DOHH2 (cell line): ENCODE data around the gene MYO1C.

Experiments
- H3F3A ChIP-seq: fragments of 200-600 bp; sonication (generic), shearing (Covaris generic); 2 replicates; pipeline ENCODE4 v1.6.0; 2016; ENCODE audit warnings: antibody characterized with exemption, mild to moderate bottlenecking; ENCODE audit not compliant: control insufficient read depth, insufficient read depth
- H3K27ac ChIP-seq: fragments of 200-600 bp; sonication (generic); 2 replicates; pipeline ENCODE4 v1.5.1; 2014; ENCODE audit warnings: low read depth, mild to moderate bottlenecking, low read length, moderate library complexity
- H3K27me3 ChIP-seq: fragments of 200-600 bp; sonication (generic); 2 replicates; pipeline ENCODE4 v1.6.1; 2014; ENCODE audit warnings: mild to moderate bottlenecking, low read length, mixed read lengths; ENCODE audit not compliant: control insufficient read depth
- H3K36me3 ChIP-seq: fragments of 200-600 bp; sonication (generic); 2 replicates; pipeline ENCODE4 v1.6.1; 2014; ENCODE audit warnings: mild to moderate bottlenecking, low read length, moderate library complexity, mixed read lengths; ENCODE audit not compliant: control insufficient read depth
- H3K4me1 ChIP-seq: fragments of 200-600 bp; sonication (generic); 2 replicates; pipeline ENCODE4 v1.6.1; 2014; ENCODE audit warnings: mild to moderate bottlenecking, low read length, mixed read lengths; ENCODE audit not compliant: control insufficient read depth
- H3K4me2 ChIP-seq: fragments of 200-600 bp; sonication (generic); 2 replicates; pipeline ENCODE4 v1.6.0; 2014; ENCODE audit warnings: mild to moderate bottlenecking, low read length, moderate library complexity
- H3K4me3 ChIP-seq: fragments of 200-600 bp; sonication (generic); 2 replicates; pipeline ENCODE4 v1.5.1; 2014; ENCODE audit warnings: mild to moderate bottlenecking, low read length, mixed read lengths
- H3K79me2 ChIP-seq: fragments of 200-600 bp; sonication (generic); 2 replicates; pipeline ENCODE4 v1.6.1; 2014; ENCODE audit warnings: mild to moderate bottlenecking, low read length, mixed read lengths; ENCODE audit not compliant: control insufficient read depth
- H3K9me2 ChIP-seq: fragments of 200-600 bp; sonication (generic); replicated peaks from 2 replicates; pipeline ENCODE4 v1.6.1; 2014; ENCODE audit warnings: mild to moderate bottlenecking, low read length, mixed read lengths; ENCODE audit not compliant: control insufficient read depth
- H3K9me3 ChIP-seq: fragments of 200-600 bp; sonication (generic); 2 replicates; pipeline ENCODE4 v1.6.1; 2014; ENCODE audit warnings: antibody characterized with exemption, low read length, mixed read lengths; ENCODE audit not compliant: control insufficient read depth, insufficient read depth
- H4K20me1 ChIP-seq: fragments of 200-600 bp; sonication (generic); 2 replicates; pipeline ENCODE4 v1.6.0; 2014; ENCODE audit warnings: low read depth, mild to moderate bottlenecking, antibody characterized with exemption, low read length, moderate library complexity; ENCODE audit not compliant: control insufficient read depth, insufficient read depth
- CTCF ChIP-seq: fragments of 200-600 bp; sonication (generic); IDR thresholded peaks from one replicate; pipeline ENCODE4 v1.5.1; 2014; ENCODE audit warnings: antibody characterized with exemption, mild to moderate bottlenecking, low read depth, low read length; ENCODE audit not compliant: poor library complexity, severe bottlenecking
- EZH2phosphoT487 ChIP-seq: fragments of 200-600 bp; sonication (generic); IDR thresholded peaks from 2 replicates; pipeline ENCODE4 v1.6.1; 2017; ENCODE audit warnings: borderline replicate concordance, mild to moderate bottlenecking, antibody characterized with exemption, low read length, moderate library complexity, mixed read lengths

Gene MYO1C

GRCh38 chr17:1519678-1520077, 27.2 kb upstream of the MYO1C start:
- TF ChIP-seq EZH2phosphoT487: no peak
- no peak for TF ChIP-seq CTCF
- no peaks in the 10 kb centered on the region for H4K20me1 ChIP-seq
- no peaks in the 10 kb centered on the region for H3K9me2 ChIP-seq
- no peak overlapping the region for H3K4me2 ChIP-seq
- H3K27ac ChIP-seq: no peak overlapping the region
- peaks cover 16% of the 10 kb centered on the region for H3K4me1 ChIP-seq
- H3K9me3 ChIP-seq: no peaks in the 10 kb centered on the region
- no peak overlapping the region for H3K4me3 ChIP-seq
- peaks cover 21% of the 10 kb centered on the region for H3F3A ChIP-seq
- H3K79me2 ChIP-seq: peaks cover 35% of the 10 kb centered on the region
- no peaks in the 10 kb centered on the region for H3K27me3 ChIP-seq
- peaks cover 30% of the 10 kb centered on the region for H3K36me3 ChIP-seq

GRCh38 chr17:1518410-1518809, 25.9 kb upstream of the MYO1C start:
- H3K4me2 ChIP-seq: peak overlapping the region; percentile 64; the same call in 1 of the 2 replicates
- H3K4me1 ChIP-seq: peaks cover 16% of the 10 kb centered on the region
- TF ChIP-seq CTCF (no peak), EZH2phosphoT487 (no peak)
- no peak overlapping the region for H3K4me3 ChIP-seq
- no peaks in the 10 kb centered on the region for H4K20me1 ChIP-seq
- no peaks in the 10 kb centered on the region for H3K9me3 ChIP-seq
- peaks cover 21% of the 10 kb centered on the region for H3F3A ChIP-seq
- no peaks in the 10 kb centered on the region for H3K9me2 ChIP-seq
- peaks cover 33% of the 10 kb centered on the region for H3K36me3 ChIP-seq
- peaks cover 39% of the 10 kb centered on the region for H3K79me2 ChIP-seq
- no peaks in the 10 kb centered on the region for H3K27me3 ChIP-seq
- H3K27ac ChIP-seq: no peak overlapping the region

- Histone ChIP-seq H3K4me2 (peak within 1 kb of the TSS; percentile 96), H3F3A (peaks cover 19% of the 10 kb centered on the region), H4K20me1 (no peaks in the 10 kb centered on the region), H3K27me3 (no peaks in the 10 kb centered on the region), H3K27ac (peak within 1 kb of the TSS; percentile 36), H3K4me1 (peaks cover 16% of the 10 kb centered on the region), H3K9me3 (no peaks in the 10 kb centered on the region), H3K4me3 (peak within 1 kb of the TSS; percentile 89), H3K36me3 (peaks cover 26% of the 10 kb centered on the region), H3K9me2 (no peaks in the 10 kb centered on the region), H3K79me2 (peaks cover 39% of the 10 kb centered on the region)
- TF ChIP-seq EZH2phosphoT487 (no peak), CTCF (no peak)
Measured at GRCh38 chr17:1516388-1517161, 24.1 kb upstream of the MYO1C start, which contains the start of gene INPP5K. Gene INPP5K, minus strand, starts transcription at chr17:1516612. Its CDS starts 113 bp downstream, at chr17:1516499.
